ENCODE data around the gene NTM.

NTM gene

GRCh38 chr11:131712897-131713296, 342.5 kb downstream of the NTM start:
- peaks cover 2% of the 10 kb centered on the region for H3K27me3 ChIP-seq (replicated peaks; ENCODE audit: control insufficient read depth, insufficient read depth, low read length)
- H3K4me3 ChIP-seq (ENCODE audit: low read length): no peak overlapping the region
- peaks cover 5% of the 10 kb centered on the region for H3K9me3 ChIP-seq (ENCODE audit: control insufficient read depth, low read length)
- H3K36me3 ChIP-seq (ENCODE audit: control insufficient read depth, insufficient read depth, low read length, severe bottlenecking): no peaks in the 10 kb centered on the region
- peak; percentile 22 for DNase-seq (ENCODE audit: low read depth)
- H3K9ac ChIP-seq (ENCODE audit: low read length): no peak overlapping the region
- H3K4me1 ChIP-seq (ENCODE audit: control insufficient read depth, insufficient read depth, low read length): no peaks in the 10 kb centered on the region

- peaks cover 5% of the 10 kb centered on the region for H3K9me3 ChIP-seq (ENCODE audit: control insufficient read depth, low read length)
- H3K4me3 ChIP-seq (ENCODE audit: low read length): no peak overlapping the region
- H3K27me3 ChIP-seq (replicated peaks; ENCODE audit: control insufficient read depth, insufficient read depth, low read length): peaks cover 7% of the 10 kb centered on the region
- no peaks in the 10 kb centered on the region for H3K4me1 ChIP-seq (ENCODE audit: control insufficient read depth, insufficient read depth, low read length)
- no peak for DNase-seq (ENCODE audit: low read depth)
- no peaks in the 10 kb centered on the region for H3K36me3 ChIP-seq (ENCODE audit: control insufficient read depth, insufficient read depth, low read length, severe bottlenecking)
- H3K9ac ChIP-seq (ENCODE audit: low read length): no peak overlapping the region
Measured at GRCh38 chr11:131713529-131714134, 343.2 kb downstream of the NTM start.

- Histone ChIP-seq H3K4me1 (ENCODE audit: control insufficient read depth, insufficient read depth, low read length) (no peaks in the 10 kb centered on the region), H3K36me3 (ENCODE audit: control insufficient read depth, insufficient read depth, low read length, severe bottlenecking) (no peaks in the 10 kb centered on the region), H3K4me3 (ENCODE audit: low read length) (no peak overlapping the region), H3K9ac (ENCODE audit: low read length) (no peak overlapping the region), H3K9me3 (ENCODE audit: control insufficient read depth, low read length) (no peaks in the 10 kb centered on the region), H3K27me3 (replicated peaks; ENCODE audit: control insufficient read depth, insufficient read depth, low read length) (peaks cover 10% of the 10 kb centered on the region)
- no peak for DNase-seq (ENCODE audit: low read depth)
Measured at GRCh38 chr11:131717616-131718015, 347.2 kb downstream of the NTM start.

- Histone ChIP-seq H3K9ac (ENCODE audit: low read length) (no peak overlapping the region), H3K36me3 (ENCODE audit: control insufficient read depth, insufficient read depth, low read length, severe bottlenecking) (no peaks in the 10 kb centered on the region), H3K27me3 (replicated peaks; ENCODE audit: control insufficient read depth, insufficient read depth, low read length) (peaks cover 18% of the 10 kb centered on the region), H3K4me1 (ENCODE audit: control insufficient read depth, insufficient read depth, low read length) (no peaks in the 10 kb centered on the region), H3K4me3 (ENCODE audit: low read length) (no peak overlapping the region), H3K9me3 (ENCODE audit: control insufficient read depth, low read length) (no peaks in the 10 kb centered on the region)
- DNase-seq (ENCODE audit: low read depth): no peak
Measured at GRCh38 chr11:131723088-131723487, 352.7 kb downstream of the NTM start.

GRCh38 chr11:131724436-131724975, 354.1 kb downstream of the NTM start:
- H3K4me1 ChIP-seq (ENCODE audit: control insufficient read depth, insufficient read depth, low read length): no peaks in the 10 kb centered on the region
- no peak overlapping the region for H3K4me3 ChIP-seq (ENCODE audit: low read length)
- H3K27me3 ChIP-seq (replicated peaks; ENCODE audit: control insufficient read depth, insufficient read depth, low read length): peaks cover 15% of the 10 kb centered on the region
- no peak overlapping the region for H3K9ac ChIP-seq (ENCODE audit: low read length)
- H3K9me3 ChIP-seq (ENCODE audit: control insufficient read depth, low read length): no peaks in the 10 kb centered on the region
- H3K36me3 ChIP-seq (ENCODE audit: control insufficient read depth, insufficient read depth, low read length, severe bottlenecking): no peaks in the 10 kb centered on the region
- DNase-seq (ENCODE audit: low read depth): no peak

GRCh38 chr11:131734871-131735270, 364.5 kb downstream of the NTM start:
- H3K36me3 ChIP-seq (ENCODE audit: control insufficient read depth, insufficient read depth, low read length, severe bottlenecking): no peaks in the 10 kb centered on the region
- no peaks in the 10 kb centered on the region for H3K9me3 ChIP-seq (ENCODE audit: control insufficient read depth, low read length)
- H3K4me3 ChIP-seq (ENCODE audit: low read length): no peak overlapping the region
- no peak for DNase-seq (ENCODE audit: low read depth)
- no peaks in the 10 kb centered on the region for H3K27me3 ChIP-seq (replicated peaks; ENCODE audit: control insufficient read depth, insufficient read depth, low read length)
- no peak overlapping the region for H3K9ac ChIP-seq (ENCODE audit: low read length)
- H3K4me1 ChIP-seq (ENCODE audit: control insufficient read depth, insufficient read depth, low read length): peaks cover 3% of the 10 kb centered on the region

GRCh38 chr11:131737357-131737756, 366.9 kb downstream of the NTM start:
- Histone ChIP-seq H3K36me3 (ENCODE audit: control insufficient read depth, insufficient read depth, low read length, severe bottlenecking) (no peaks in the 10 kb centered on the region), H3K9ac (ENCODE audit: low read length) (no peak overlapping the region), H3K4me3 (ENCODE audit: low read length) (no peak overlapping the region), H3K9me3 (ENCODE audit: control insufficient read depth, low read length) (no peaks in the 10 kb centered on the region), H3K4me1 (ENCODE audit: control insufficient read depth, insufficient read depth, low read length) (peaks cover 3% of the 10 kb centered on the region), H3K27me3 (replicated peaks; ENCODE audit: control insufficient read depth, insufficient read depth, low read length) (no peaks in the 10 kb centered on the region)
- peak; percentile 65 for DNase-seq (ENCODE audit: low read depth)

- no peak overlapping the region for H3K9ac ChIP-seq (ENCODE audit: low read length)
- no peak overlapping the region for H3K4me3 ChIP-seq (ENCODE audit: low read length)
- peaks cover 3% of the 10 kb centered on the region for H3K4me1 ChIP-seq (ENCODE audit: control insufficient read depth, insufficient read depth, low read length)
- no peaks in the 10 kb centered on the region for H3K9me3 ChIP-seq (ENCODE audit: control insufficient read depth, low read length)
- H3K36me3 ChIP-seq (ENCODE audit: control insufficient read depth, insufficient read depth, low read length, severe bottlenecking): no peaks in the 10 kb centered on the region
- DNase-seq (ENCODE audit: low read depth): no peak
- no peaks in the 10 kb centered on the region for H3K27me3 ChIP-seq (replicated peaks; ENCODE audit: control insufficient read depth, insufficient read depth, low read length)
Measured at GRCh38 chr11:131739243-131739882, 368.9 kb downstream of the NTM start.

- DNase-seq (ENCODE audit: low read depth): peak; percentile 36
- no peak overlapping the region for H3K4me3 ChIP-seq (ENCODE audit: low read length)
- no peak overlapping the region for H3K9ac ChIP-seq (ENCODE audit: low read length)
- H3K27me3 ChIP-seq (replicated peaks; ENCODE audit: control insufficient read depth, insufficient read depth, low read length): no peaks in the 10 kb centered on the region
- no peaks in the 10 kb centered on the region for H3K36me3 ChIP-seq (ENCODE audit: control insufficient read depth, insufficient read depth, low read length, severe bottlenecking)
- H3K9me3 ChIP-seq (ENCODE audit: control insufficient read depth, low read length): no peaks in the 10 kb centered on the region
- H3K4me1 ChIP-seq (ENCODE audit: control insufficient read depth, insufficient read depth, low read length): peaks cover 20% of the 10 kb centered on the region
Measured at GRCh38 chr11:131744847-131745246, 374.4 kb downstream of the NTM start.

- peak; percentile 44 for DNase-seq (ENCODE audit: low read depth)
Measured at GRCh38 chr11:131745405-131745804, 375.0 kb downstream of the NTM start.

GRCh38 chr11:131746201-131746600, 375.8 kb downstream of the NTM start:
- no peak overlapping the region for H3K4me3 ChIP-seq (ENCODE audit: low read length)
- no peak for DNase-seq (ENCODE audit: low read depth)
- no peaks in the 10 kb centered on the region for H3K27me3 ChIP-seq (replicated peaks; ENCODE audit: control insufficient read depth, insufficient read depth, low read length)
- peaks cover 24% of the 10 kb centered on the region for H3K4me1 ChIP-seq (ENCODE audit: control insufficient read depth, insufficient read depth, low read length)
- H3K9ac ChIP-seq (ENCODE audit: low read length): no peak overlapping the region
- H3K36me3 ChIP-seq (ENCODE audit: control insufficient read depth, insufficient read depth, low read length, severe bottlenecking): no peaks in the 10 kb centered on the region
- H3K9me3 ChIP-seq (ENCODE audit: control insufficient read depth, low read length): no peaks in the 10 kb centered on the region

More at GRCh38 chr11:131745405-131745804, 375.0 kb downstream of the NTM start:
- H3K9me3 ChIP-seq (ENCODE audit: control insufficient read depth, low read length): no peaks in the 10 kb centered on the region
- H3K36me3 ChIP-seq (ENCODE audit: control insufficient read depth, insufficient read depth, low read length, severe bottlenecking): no peaks in the 10 kb centered on the region
- H3K4me3 ChIP-seq (ENCODE audit: low read length): no peak overlapping the region
- H3K27me3 ChIP-seq (replicated peaks; ENCODE audit: control insufficient read depth, insufficient read depth, low read length): no peaks in the 10 kb centered on the region
- no peak overlapping the region for H3K9ac ChIP-seq (ENCODE audit: low read length)
- peaks cover 24% of the 10 kb centered on the region for H3K4me1 ChIP-seq (ENCODE audit: control insufficient read depth, insufficient read depth, low read length)

Measured in adipocyte (in vitro differentiated cells).